HG02973 (cell line): ENCODE measurements around the gene ABCB6.

Experiments
- ATAC-seq: cut with Tn5 transposase; IDR thresholded peaks from one replicate; pipeline ENCODE4 v1.9.1; 2021; ENCODE audit warnings: moderate library complexity; ENCODE audit not compliant: unreplicated experiment

ABCB6 gene

DNA sequence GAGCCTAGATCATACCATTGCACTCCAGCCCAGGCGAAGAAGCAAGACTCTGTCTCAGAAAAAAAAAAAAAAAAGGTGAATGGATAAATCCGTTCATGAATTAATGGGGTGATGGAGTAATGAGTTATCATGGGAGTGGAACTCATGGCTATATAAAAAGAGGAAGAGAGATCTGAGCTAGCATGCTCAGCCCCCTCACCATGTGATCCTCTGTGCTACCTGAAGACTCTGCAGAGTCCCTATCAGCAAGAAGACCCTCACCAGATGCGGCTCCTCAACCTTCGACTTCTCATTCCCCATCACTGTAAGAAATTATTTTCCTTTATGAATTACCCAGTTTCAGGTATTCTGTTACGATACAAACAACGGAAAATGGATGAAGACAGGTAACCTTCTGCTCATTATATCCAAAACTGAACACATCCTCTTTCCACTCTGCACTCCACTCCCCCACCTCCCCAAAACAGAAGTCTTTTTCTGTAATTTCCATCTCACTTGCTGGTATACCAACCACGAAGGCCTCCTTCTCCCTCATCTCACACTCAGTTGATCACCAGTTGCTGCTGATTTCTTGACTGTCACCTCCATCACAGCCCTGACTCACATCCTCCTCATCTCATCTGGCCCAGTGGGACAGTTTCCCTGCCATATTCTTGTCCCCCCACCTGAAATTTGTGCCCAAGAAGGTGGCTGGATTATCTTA, 31.9 kb downstream of the ABCB6 start:
- no peak for ATAC-seq

DNA sequence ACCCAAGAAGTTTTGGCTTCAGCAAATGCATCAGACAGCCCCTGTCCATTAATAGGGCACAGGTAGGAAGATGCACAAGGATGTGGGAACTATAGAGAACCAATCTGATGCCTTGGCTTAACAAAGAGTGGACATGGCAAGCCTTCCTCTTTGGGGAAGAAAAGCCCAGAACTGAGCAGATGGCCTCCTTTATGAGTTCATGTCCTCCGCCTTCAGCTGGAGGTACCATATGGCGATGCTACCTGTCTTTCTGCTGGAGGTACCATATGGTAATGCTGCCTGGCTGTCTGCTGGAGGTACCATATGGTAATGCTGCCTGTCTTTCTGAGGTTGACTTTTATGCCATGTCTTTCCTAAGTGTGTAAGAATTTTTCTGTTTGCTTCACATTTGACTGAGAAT, 34.6 kb downstream of the ABCB6 start:
- ATAC-seq, result no peak

DNA sequence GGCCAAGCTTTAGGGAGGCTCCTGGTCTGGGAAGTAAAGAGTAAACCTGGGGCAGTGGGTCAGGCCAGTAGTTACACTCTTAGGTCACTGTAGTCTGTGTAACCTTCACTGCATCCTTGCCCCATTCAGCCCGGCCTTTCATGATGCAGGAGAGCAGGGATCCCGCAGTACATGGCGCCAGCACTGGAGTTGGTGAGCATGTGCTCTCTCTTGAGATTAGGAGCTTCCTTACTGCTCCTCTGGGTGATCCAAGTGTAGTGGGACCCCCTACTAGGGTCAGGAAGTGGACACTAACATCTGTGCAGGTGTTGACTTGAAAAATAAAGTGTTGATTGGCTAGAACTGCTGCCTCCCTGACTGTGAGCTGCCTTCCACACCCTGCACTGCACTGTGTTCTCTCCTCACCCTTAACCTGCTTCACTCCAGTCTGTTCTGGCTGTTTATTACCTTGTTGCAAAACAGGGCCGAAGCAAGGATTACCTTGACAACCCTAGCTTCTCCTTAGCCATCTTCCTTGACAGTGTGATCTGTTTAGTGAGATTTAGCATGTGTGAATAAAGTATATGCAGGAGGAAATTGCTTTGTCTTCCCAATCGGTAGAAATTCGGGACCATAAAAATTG, 35.5 kb downstream of the ABCB6 start:
- ATAC-seq, result no peak

DNA sequence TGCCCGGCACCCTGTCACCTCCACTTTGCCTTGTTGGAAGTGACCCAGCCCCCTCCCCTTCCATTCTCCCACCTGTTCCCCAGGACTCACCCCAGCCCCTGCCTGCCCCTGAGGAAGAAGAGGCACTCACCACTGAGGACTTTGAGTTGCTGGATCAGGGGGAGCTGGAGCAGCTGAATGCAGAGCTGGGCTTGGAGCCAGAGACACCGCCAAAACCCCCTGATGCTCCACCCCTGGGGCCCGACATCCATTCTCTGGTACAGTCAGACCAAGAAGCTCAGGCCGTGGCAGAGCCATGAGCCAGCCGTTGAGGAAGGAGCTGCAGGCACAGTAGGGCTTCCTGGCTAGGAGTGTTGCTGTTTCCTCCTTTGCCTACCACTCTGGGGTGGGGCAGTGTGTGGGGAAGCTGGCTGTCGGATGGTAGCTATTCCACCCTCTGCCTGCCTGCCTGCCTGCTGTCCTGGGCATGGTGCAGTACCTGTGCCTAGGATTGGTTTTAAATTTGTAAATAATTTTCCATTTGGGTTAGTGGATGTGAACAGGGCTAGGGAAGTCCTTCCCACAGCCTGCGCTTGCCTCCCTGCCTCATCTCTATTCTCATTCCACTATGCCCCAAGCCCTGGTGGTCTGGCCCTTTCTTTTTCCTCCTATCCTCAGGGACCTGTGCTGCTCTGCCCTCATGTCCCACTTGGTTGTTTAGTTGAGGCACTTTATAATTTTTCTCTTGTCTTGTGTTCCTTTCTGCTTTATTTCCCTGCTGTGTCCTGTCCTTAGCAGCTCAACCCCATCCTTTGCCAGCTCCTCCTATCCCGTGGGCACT, 36.2 kb downstream of the ABCB6 start:
- no peak for ATAC-seq

DNA sequence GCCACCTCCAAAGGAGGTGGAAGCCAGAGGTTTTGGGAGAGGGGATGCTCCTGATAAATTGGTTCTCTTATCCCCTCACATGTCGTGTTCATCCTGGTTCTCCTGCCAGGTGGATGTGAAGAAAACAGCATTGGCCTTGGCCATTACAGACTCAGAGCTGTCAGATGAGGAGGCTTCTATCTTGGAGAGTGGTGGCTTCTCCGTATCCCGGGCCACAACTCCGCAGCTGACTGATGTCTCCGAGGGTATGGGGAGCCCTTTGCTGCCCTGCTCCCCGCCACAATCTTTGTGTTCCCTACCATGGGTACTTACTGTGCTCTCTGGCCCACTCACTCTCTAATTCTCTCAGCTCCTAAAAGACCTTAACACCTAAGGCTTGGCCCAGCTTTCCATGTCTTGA, 37.2 kb downstream of the ABCB6 start:
- ATAC-seq, result no peak

DNA sequence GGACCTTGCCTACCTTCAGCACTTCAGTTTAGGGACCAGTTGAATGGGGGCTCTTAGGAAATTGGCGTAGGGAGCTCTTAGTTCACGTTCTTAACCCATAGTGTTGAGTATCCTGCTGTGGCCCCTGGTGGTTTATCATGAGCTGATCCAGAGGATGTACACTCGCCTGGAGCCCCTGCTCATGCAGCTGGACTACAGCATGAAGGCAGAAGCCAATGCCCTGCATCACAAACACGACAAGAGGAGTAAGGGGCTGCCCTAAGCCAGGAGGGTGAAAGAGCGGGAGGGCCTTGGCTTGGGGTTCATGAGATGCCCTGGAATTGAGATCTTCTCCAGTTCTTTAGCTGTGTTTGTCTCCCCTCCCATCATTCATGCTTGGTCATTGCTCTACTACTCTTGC, 37.8 kb downstream of the ABCB6 start:
- ATAC-seq, result no peak

DNA sequence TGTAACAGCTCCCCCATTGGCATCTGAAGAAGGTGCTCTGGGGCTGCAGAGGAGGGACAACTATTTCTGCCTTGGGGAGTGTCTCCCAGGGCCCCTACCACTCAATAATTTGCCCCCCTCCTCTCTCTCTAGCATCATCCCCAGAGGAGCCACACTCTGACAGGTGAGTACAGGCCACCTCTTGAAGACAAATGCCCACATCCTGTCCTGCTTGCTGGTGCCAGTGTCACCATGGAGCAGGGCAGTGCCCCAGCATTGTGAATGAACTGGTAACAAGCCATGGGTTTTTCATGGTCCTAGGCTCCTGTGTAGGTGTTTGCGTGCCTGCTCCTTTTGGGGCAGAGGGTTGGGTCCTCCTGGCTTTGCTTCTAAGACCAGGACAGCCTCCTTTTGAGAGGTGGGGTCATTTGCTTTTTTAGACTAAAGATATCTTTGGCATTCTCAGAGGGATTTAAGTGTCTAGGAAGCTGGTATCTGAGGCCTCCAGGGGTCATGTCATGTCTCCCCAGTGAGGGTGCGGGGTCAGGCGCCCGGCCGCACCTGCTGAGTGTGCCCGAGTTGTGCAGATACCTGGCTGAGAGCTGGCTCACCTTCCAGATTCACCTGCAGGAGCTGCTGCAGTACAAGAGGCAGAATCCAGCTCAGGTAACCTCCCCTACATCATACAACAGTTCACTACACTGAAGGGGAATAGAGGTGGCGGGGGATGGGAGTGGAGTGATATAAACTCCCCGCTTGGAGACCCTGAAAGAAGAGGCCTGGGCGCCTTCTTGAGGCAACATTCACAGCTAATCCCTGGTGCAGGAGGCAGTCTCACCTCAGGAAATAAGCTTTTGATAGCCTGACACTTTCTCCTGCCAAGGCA, 38.9 kb downstream of the ABCB6 start:
- no peak for ATAC-seq

DNA sequence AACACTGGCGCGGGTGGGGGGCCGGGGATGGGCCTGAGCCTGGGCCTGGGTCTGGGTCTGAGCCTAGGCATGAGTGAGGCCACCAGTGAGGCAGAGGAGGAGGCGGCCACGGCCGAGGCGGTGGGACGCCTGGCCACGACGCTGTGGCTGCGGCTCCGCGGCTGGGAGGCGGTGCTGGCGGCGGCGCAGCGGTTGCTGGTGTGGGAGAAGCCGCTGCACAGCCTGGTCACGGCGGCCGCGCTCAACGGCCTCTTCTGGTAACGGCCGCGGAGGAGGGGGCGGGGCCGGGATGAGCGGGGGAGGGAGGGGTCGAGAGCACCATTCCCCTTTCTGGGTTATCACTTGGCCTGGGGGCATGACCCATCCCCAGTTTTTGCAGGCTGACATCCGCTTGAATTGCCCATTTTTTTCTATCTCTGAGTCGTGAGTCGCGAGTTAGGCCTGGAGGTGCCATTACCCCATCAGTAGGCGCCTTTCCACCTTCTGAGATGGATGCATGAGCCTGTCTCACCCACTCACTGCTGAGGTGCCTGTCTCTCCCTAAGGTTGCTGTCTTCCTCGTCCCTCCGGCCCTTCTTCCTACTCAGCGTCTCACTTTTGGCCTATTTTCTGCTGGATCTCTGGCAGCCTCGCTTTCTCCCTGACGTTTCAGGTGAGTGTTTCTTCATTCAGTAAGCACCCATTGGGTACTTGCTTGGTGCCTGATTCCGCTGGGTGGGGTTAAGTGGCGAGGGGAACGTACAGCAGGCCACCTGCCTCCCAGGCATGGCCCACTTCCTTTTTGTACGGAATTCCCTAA, 40.2 kb downstream of the ABCB6 start:
- ATAC-seq, result no peak

DNA sequence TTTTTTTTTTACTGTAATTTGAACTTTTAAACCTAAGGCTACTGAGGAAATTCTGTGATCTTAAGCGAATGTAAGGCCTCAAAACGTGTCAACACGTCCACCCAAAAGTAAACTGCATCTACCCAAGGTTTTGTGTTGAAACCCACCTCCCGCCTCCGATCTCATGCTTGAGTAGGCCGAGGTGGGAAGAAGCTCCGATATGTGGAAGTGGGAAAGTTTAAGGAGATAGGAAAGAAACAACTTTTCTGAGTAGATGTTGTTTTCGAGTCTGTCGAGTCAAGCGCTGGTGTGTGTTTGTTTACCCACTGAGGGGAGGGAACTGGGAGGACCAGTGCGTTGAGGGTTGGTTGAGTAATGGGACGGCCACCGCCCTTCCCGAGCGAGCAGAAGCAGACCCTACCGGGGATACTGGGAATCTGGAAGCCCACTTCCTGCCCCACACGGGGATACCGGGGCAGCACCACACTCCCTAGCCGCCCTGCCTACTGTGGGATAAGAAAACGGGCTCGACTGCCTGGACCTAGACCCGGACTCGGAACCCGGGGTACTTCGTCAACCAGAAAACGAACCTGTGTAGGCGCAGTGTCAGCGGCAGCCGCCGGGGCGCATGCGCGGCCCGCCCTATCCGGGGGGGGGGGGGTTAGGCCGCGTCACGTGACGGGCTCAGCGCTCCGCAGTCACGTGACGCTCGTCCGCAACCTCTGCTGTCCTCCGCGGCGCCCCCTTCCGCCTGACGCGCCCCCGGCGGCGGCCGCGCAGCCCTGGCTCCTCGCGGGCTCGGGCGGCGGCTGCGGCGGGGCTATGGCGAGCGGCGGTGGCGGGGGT, 41.0 kb downstream of the ABCB6 start, which contains the start of gene RETREG2:
Gene RETREG2 (plus strand): TSS at position 724 of the 825 bp plus-strand sequence. CDS start 78 bp downstream, at position 802.
- peak; percentile 39 for ATAC-seq

DNA sequence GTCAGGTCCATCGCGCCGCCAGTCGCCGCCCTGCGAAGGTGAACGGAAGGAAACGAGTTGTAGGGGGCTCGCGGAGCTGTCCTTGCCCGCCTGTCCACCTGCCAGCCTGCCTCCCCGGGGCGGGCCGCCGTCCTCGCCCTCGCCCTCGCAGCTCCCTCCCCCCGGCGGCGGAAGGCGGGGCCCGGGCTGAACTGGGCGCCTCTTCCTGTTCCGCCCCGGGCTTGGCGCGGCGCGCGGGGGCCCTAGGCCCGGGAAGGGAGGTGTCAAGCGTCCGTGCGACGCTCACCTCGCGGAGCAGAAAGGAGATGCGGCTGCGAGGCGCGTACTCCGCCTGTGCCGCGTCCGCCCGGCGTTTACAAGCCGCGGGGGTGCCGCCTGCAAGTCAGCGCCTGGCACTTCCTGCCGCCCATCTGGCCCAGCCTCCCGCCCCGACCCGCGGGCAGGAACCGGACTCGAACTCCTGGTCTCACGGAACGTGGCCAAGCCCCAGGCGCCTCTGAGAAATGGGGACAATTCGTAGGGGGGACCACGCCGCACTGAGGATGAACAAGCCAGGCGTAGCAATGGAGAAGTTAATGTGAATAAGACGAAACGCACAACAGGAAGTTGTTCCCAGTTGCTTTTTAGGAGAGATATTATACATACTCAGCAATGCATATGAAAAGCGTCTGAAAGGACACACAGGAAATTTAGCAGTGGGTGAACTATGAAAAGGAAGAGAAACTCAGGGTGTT, 41.8 kb downstream of the ABCB6 start, which contains the start of gene CNPPD1:
Gene CNPPD1 (minus strand): TSS at position 108 of the 734 bp plus-strand sequence. CDS start 97 bp downstream, at position 11.
- ATAC-seq, result peak; percentile 61

DNA sequence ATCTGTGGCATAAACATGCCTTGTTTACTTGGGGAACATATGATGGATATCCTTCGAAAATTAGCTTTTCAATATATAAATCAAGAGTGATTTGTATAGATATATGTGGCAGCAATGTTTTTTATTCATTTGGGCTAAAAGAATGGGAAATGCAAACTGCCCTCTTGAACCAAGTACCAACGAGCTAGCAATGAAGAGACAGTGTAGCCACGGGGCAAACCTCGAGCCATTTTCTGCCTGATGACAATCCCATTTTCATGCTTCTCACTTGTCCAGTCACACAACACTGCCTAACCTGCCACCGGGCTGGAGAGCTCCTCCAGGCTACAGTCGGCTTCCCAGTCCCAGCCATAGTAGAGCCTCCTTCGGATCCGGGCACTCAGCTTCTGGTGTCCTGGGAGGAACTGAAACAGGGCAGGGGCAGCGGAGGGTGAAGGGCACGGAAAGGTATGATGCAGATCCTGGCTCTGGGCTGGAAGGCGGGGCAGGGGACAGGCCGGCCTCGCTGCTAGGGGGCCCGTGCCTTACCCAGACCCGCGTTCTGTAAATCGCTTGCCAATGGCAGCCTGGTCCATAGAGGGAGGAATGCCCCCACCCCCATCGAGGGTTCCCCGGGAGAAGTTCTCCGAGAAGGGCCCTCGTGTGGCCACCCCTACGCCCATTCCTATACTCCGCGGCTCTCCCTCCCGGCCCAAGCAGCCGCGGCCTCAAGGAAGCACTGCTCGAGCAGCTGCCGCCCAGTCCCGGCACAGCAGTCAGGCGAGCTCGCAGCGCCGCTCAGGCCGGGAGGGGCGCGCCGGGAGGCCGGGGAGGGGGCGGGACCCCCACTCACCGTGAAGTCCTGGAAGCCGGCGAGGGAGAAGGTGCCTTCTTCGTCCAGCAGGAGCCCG, 42.6 kb downstream of the ABCB6 start:
- ATAC-seq, result peak; percentile 20

DNA sequence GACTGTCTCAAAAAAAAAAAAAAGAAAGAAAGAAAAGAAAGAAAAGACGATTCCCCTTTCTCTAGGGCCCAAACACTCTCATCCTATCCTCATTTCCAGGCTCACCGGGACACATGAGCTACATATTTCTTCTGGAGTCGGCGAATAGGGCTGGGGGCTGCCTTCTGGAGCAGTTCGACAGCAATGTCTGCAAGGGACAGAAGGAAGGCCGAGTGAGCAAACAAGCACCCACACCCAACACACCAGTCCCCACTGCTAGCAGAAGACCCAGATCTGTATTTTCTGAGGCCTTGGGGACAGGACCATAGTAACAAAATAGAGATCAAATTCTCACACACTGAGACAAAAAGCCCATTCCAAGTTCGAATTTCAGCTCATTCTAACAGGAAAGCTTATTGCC, 43.3 kb downstream of the ABCB6 start:
- no peak for ATAC-seq

DNA sequence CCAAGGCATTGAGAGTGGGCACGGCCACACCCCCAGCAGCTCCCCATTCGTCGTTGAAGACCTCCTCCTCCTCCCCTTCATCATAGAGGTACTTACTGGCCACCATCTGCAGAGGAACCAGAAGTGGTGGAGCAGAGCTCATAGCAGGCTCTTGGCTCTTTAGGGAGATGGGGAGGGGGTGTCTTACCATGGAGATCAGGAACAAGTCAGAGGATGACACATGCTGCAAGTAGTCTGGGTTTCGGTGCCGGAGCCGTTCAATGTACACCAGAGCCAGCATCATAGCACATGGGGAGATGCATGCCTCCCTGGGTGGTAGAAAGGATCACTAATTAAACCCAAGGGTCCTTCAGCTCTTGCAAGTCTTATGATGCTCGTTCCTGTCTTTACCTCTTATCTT, 44.0 kb downstream of the ABCB6 start:
- ATAC-seq, result no peak

DNA sequence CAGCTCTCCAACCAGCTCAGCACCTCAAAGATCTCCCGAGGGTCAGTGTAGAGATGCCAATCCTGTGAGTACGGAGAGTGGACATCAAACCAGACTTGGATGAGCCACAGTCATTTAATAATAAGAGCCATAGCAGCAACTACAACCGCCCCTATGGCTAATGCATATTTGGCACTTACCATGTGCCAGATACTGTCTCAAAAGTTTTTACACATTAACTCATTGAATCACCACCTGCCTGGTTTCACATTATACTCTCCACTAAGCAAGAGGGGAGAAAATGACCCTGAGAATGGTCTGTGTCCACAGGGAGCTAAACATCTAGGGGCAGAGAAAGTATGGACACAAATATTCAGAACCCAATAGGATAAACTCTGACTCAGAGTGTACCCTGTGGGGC, 44.6 kb downstream of the ABCB6 start:
- ATAC-seq, result no peak

DNA sequence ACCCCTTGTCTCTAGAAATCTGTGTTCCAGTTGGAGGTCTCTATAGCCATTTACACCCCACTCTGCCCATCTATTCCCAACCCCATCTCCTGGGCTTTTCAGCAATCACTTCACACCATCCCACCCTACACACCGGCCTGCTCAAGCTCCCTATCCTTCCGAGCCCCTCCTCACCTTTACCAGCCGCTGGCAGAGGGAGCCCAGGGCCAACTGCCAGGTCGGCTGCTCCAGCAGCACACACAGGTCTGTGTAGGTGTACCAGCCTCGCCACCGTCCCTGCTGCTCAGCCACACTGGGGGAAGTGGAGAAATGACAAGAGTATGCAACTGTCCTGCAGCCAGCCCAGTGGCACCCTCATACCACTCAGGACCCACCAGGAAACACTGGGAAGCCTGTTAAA, 45.6 kb downstream of the ABCB6 start:
- ATAC-seq, result no peak

DNA sequence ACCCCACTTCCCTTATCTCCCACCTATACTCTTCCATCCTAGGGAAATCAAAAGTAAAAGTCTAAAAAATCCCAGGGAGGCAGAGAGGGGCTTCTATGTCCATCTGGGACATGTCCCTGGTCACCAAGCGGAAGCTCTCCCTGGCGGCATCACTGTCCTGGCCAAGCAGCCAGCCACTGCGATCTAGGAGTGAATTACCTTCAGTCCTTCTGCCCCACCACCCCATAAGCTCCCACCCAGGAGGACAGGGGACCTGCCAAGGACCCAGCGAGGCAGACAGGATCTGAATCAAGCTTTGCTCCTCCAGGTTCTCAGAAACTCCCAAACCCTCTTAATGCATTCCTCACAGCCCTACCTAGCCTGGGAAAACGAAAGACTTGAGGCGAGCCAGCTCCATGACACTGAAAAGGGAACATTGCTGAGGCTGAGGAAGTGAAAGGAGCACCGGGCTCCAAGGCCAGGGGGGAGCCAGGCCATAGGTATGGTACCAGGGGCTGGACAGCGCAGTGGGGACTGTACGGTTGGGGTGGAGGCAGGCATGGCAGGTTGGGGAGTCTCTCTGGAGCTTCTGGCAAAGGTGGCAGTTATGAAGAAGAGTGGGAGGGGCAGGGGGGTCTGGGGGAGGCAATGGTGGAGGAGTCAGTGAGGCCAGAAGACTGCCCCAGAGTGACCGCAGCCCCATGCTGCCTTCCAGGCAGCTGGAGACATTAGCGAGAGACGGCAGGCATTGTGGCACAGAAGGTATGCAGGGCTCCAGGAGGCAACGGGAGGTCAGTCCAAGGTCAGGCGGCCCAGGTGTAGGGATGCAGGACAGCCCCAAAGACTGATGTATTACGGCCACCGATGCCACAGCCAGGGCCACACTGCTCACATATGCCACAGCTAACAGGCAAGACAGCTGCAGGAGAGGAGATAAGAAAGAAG, 46.3 kb downstream of the ABCB6 start:
- no peak for ATAC-seq
